ENCODE results near the gene PSMD13. TPM values are rescaled to one million over a fixed set of nuclear protein-coding genes. Genes with fewer than 3 reads are reported as not detected.
A peak's percentile ranks its signal among the peaks of the same experiment; 100 is the strongest.
"Not testable (repeated sequence)": the region's sequence is repeated elsewhere in the genome, so short reads cannot be mapped to it uniquely, and the experiment has no call there.

The PSMD13 gene
- total and polyA plus RNA-seq, 2 donors = 58.5 to 102 TPM

- peaks cover 2% of the 10 kb centered on the region for H3K36me3 ChIP-seq (ENCODE audit: insufficient read depth)
- no peak overlapping the region for H3K27ac ChIP-seq (ENCODE audit: low read depth)
- WGBS = 60% methylated on average over 3 of the region's 3 CpGs
- no peak overlapping the region for H3K4me3 ChIP-seq (ENCODE audit: low read depth, low read length)
- no peak for DNase-seq (ENCODE audit: extremely low spot score)
- no peaks in the 10 kb centered on the region for H3K4me1 ChIP-seq (ENCODE audit: insufficient read depth)
Measured at GRCh38 chr11:255176-255575, 18.4 kb downstream of the PSMD13 start.

GRCh38 chr11:255816-256215, 19.0 kb downstream of the PSMD13 start:
- DNase-seq (ENCODE audit: extremely low spot score) = no peak
- no peaks in the 10 kb centered on the region for H3K4me1 ChIP-seq (ENCODE audit: insufficient read depth)
- WGBS = 95% methylated on average over 2 of the region's 2 CpGs
- H3K27ac ChIP-seq (ENCODE audit: low read depth) = no peak overlapping the region
- no peak overlapping the region for H3K4me3 ChIP-seq (ENCODE audit: low read depth, low read length)
- peaks cover 2% of the 10 kb centered on the region for H3K36me3 ChIP-seq (ENCODE audit: insufficient read depth)

- no peak overlapping the region for H3K27ac ChIP-seq (ENCODE audit: low read depth)
- no peak overlapping the region for H3K4me3 ChIP-seq (ENCODE audit: low read depth, low read length)
- no peaks in the 10 kb centered on the region for H3K4me1 ChIP-seq (ENCODE audit: insufficient read depth)
- no peak for DNase-seq (ENCODE audit: extremely low spot score)
- peaks cover 2% of the 10 kb centered on the region for H3K36me3 ChIP-seq (ENCODE audit: insufficient read depth)
- 78% methylated on average over 14 of the region's 14 CpGs for WGBS
Measured at GRCh38 chr11:256952-257737, 20.4 kb downstream of the PSMD13 start.

GRCh38 chr11:257766-258493, 21.2 kb downstream of the PSMD13 start:
- H3K4me1 ChIP-seq (ENCODE audit: insufficient read depth) = no peaks in the 10 kb centered on the region
- H3K36me3 ChIP-seq (ENCODE audit: insufficient read depth) = no peaks in the 10 kb centered on the region

GRCh38 chr11:259413-259812, 22.6 kb downstream of the PSMD13 start:
- 68% methylated on average over 10 of the region's 10 CpGs for WGBS
- Histone ChIP-seq H3K36me3 (ENCODE audit: insufficient read depth) (no peaks in the 10 kb centered on the region), H3K27ac (ENCODE audit: low read depth) (no peak overlapping the region), H3K4me1 (ENCODE audit: insufficient read depth) (no peaks in the 10 kb centered on the region), H3K4me3 (ENCODE audit: low read depth, low read length) (no peak overlapping the region)
- no peak for DNase-seq (ENCODE audit: extremely low spot score)

More at GRCh38 chr11:257766-258493, 21.2 kb downstream of the PSMD13 start:
- Histone ChIP-seq H3K4me3 (ENCODE audit: low read depth, low read length) (no peak overlapping the region), H3K27ac (ENCODE audit: low read depth) (no peak overlapping the region)
- DNase-seq (ENCODE audit: extremely low spot score) = no peak
- 78% methylated on average over 15 of the region's 15 CpGs for WGBS

DNA sequence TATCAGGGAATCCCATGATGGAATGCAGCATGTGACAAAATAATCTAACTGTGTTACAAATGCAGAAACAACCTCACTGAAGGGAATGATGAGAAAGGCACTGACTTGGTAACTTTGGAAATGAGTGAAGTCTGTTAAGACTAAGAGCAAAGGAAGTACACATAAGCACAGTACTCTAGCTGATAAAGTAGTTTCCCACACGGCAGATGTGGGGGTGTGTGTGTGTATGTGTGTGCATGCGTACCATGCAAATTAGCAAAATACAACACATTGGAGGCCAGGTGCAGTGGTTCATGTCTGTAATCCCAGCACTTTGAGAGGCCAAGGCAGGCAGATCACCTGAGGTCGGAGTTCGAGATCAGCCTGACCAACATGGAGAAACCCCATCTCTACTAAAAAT, 24.8 kb downstream of the PSMD13 start:
- Histone ChIP-seq H3K4me1 (ENCODE audit: insufficient read depth) (no peaks in the 10 kb centered on the region), H3K27ac (ENCODE audit: low read depth) (no peak overlapping the region), H3K4me3 (ENCODE audit: low read depth, low read length) (no peak overlapping the region), H3K36me3 (ENCODE audit: insufficient read depth) (no peaks in the 10 kb centered on the region)
- DNase-seq (ENCODE audit: extremely low spot score) = no peak
- WGBS = 92% methylated on average over 4 of the region's 4 CpGs

- WGBS = 87% methylated on average over 5 of the region's 13 CpGs
- Histone ChIP-seq H3K4me3 (ENCODE audit: low read depth, low read length) (no peak overlapping the region), H3K27ac (ENCODE audit: low read depth) (no peak overlapping the region), H3K36me3 (ENCODE audit: insufficient read depth) (no peaks in the 10 kb centered on the region), H3K4me1 (ENCODE audit: insufficient read depth) (no peaks in the 10 kb centered on the region)
- DNase-seq (ENCODE audit: extremely low spot score) = no peak
Measured at GRCh38 chr11:266676-267439, 30.1 kb downstream of the PSMD13 start.

- H3K36me3 ChIP-seq (ENCODE audit: insufficient read depth) = no peaks in the 10 kb centered on the region
- H3K4me1 ChIP-seq (ENCODE audit: insufficient read depth) = no peaks in the 10 kb centered on the region
- 65% methylated on average over 17 of the region's 18 CpGs for WGBS
- no peak for DNase-seq (ENCODE audit: extremely low spot score)
- no peak overlapping the region for H3K27ac ChIP-seq (ENCODE audit: low read depth)
- peak overlapping the region; percentile 19 for H3K4me3 ChIP-seq (ENCODE audit: low read depth, low read length)
Measured at GRCh38 chr11:267491-267994, 30.8 kb downstream of the PSMD13 start.

DNA sequence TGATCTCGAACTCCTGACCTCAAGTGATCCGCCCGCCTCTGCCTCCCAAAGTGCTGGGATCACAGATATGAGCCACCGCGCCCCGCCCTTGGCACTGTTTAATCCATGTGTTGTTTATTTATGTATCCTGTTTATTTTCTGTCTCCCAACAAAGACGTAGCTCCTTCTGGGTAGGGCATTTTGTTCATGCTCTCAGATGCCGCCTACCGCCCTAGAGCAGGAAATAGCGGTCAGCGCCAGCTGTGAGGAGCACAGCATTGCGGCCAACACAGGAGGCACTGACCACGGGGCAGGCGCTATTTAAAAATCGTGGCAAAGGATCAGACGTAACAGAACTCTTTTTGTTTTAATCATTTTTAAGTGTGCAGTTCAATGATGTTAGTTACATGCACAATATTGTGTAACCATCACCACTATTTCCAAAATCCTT, 32.0 kb downstream of the PSMD13 start:
- H3K36me3 ChIP-seq (ENCODE audit: insufficient read depth); DNase-seq (ENCODE audit: extremely low spot score); H3K4me1 ChIP-seq (ENCODE audit: insufficient read depth); H3K4me3 ChIP-seq (ENCODE audit: low read depth, low read length): not testable (repeated sequence)
- whole genome bisulfite sequencing = 41% methylated on average over 16 of the region's 16 CpGs
- H3K27ac ChIP-seq (ENCODE audit: low read depth) = peak overlapping the region; percentile 62

DNA sequence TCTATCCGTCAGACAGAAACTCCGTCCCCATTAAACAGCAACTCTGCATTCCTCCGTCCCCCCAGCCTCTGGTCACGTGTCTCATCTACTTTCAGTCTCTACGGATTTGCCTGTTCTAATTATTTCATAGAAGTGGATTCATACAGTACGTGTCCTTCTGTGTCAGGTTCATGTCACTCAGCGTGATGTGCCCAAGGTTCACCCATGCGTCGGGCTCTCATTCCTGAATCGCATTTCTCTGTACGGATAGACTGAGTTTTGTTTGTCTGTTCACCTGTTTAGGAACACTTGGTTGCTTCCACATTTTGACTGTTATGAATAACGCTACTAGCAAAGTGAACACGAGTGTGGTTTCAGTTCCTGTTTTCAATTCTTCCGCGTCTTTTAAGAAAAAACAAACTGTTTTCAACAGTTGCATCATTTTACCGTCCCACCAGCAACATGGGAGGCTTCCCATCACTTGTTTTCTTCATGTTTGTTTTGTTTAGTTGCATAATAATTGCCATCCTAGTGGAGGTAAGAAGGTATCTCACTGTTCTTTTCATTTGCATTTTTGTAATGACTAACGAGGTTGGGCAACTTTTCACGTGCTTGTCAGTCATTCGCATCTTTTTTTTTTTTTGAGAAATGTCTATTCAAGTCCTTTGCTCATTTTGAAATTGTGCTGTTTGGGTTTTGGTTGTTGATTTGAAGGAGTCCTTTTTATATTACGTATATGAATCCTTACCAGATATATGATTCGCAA, 32.5 kb downstream of the PSMD13 start:
- Histone ChIP-seq H3K4me1 (ENCODE audit: insufficient read depth) (no peaks in the 10 kb centered on the region), H3K27ac (ENCODE audit: low read depth) (peak overlapping the region; percentile 62), H3K36me3 (ENCODE audit: insufficient read depth) (no peaks in the 10 kb centered on the region), H3K4me3 (ENCODE audit: low read depth, low read length) (no peak overlapping the region)
- 46% methylated on average over 21 of the region's 21 CpGs for WGBS
- no peak for DNase-seq (ENCODE audit: extremely low spot score)

GRCh38 chr11:270451-271318, 33.9 kb downstream of the PSMD13 start:
- Histone ChIP-seq H3K27ac (ENCODE audit: low read depth) (no peak overlapping the region), H3K36me3 (ENCODE audit: insufficient read depth) (no peaks in the 10 kb centered on the region), H3K4me3 (ENCODE audit: low read depth, low read length) (no peak overlapping the region), H3K4me1 (ENCODE audit: insufficient read depth) (no peaks in the 10 kb centered on the region)
- no peak for DNase-seq (ENCODE audit: extremely low spot score)
- 77% methylated on average over 18 of the region's 18 CpGs for WGBS

DNA sequence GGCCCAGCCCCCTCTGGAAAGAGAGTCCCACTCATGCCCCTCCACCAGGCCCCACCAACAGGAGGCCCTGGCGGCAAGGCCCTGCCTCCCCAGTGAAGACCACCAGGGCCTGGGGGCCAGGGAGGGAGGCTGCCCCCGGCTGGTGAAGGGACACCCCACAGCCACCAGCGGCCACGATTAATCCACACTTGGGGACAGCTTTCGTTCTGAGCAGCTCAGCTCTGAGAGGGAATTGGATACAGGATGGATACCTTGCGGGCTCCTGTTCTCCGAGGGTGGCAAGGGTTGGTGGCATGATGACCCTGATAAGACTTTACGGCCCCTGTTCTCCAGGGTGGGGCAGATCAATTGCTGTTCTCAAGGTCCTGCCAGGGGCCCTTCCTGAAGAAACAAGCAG, 34.5 kb downstream of the PSMD13 start:
- DNase-seq (ENCODE audit: extremely low spot score) = no peak
- H3K4me1 ChIP-seq (ENCODE audit: insufficient read depth) = no peaks in the 10 kb centered on the region
- H3K4me3 ChIP-seq (ENCODE audit: low read depth, low read length) = no peak overlapping the region
- H3K27ac ChIP-seq (ENCODE audit: low read depth) = no peak overlapping the region
- H3K36me3 ChIP-seq (ENCODE audit: insufficient read depth) = no peaks in the 10 kb centered on the region
- 48% methylated on average over 8 of the region's 8 CpGs for WGBS

Measured in urinary bladder (tissue), 4 donors.